Smooth muscle cell (in vitro differentiated cells): ENCODE data around the gene DTNA. TPM values are rescaled to one million over a fixed set of nuclear protein-coding genes. Genes with fewer than 3 reads are reported as not detected.

ENCODE experiments used
- DNase-seq: peaks from one replicate; lab custom pipeline; 2025; ENCODE audit not compliant: unreplicated experiment; lab: John Stamatoyannopoulos, UW
- H2AFZ ChIP-seq: fragments of 200-600 bp; sonication (generic); 2 replicates; pipeline ENCODE4 v1.6.0; 2016; ENCODE audit warnings: antibody characterized with exemption, low read depth, mild to moderate bottlenecking
- H3F3A ChIP-seq: fragments of 200-600 bp; sonication (generic); 2 replicates; pipeline ENCODE4 v1.6.0; 2017; ENCODE audit warnings: antibody characterized with exemption, low read depth
- H3K27ac ChIP-seq: fragments of 200-600 bp; sonication (generic); 2 replicates; pipeline ENCODE4 v1.5.1; 2016; ENCODE audit warnings: low read depth, mild to moderate bottlenecking
- H3K27me3 ChIP-seq: fragments of 200-600 bp; sonication (generic); 2 replicates; pipeline ENCODE4 v1.6.1; 2016; ENCODE audit warnings: low read depth, mild to moderate bottlenecking
- H3K36me3 ChIP-seq: fragments of 200-600 bp; sonication (generic); 2 replicates; pipeline ENCODE4 v1.5.1; 2016; ENCODE audit warnings: low read depth
- H3K4me1 ChIP-seq: fragments of 200-600 bp; sonication (generic); 2 replicates; pipeline ENCODE4 v1.5.1; 2016; ENCODE audit warnings: low read depth
- H3K4me2 ChIP-seq: fragments of 200-600 bp; sonication (generic); 2 replicates; pipeline ENCODE4 v1.6.0; 2016; ENCODE audit warnings: mild to moderate bottlenecking
- H3K4me3 ChIP-seq: fragments of 200-600 bp; sonication (generic); 2 replicates; pipeline ENCODE4 v1.5.1; 2016; ENCODE audit warnings: mild to moderate bottlenecking
- H3K79me2 ChIP-seq: fragments of 200-600 bp; sonication (generic); 2 replicates; pipeline ENCODE4 v1.6.0; 2016; ENCODE audit warnings: low read depth, mild to moderate bottlenecking
- H3K9ac ChIP-seq: fragments of 200-600 bp; sonication (generic); 2 replicates; pipeline ENCODE4 v1.6.0; 2016; ENCODE audit warnings: low read depth
- H3K9me3 ChIP-seq: fragments of 200-600 bp; sonication (generic); replicated peaks from 2 replicates; pipeline ENCODE4 v1.5.1; 2016; ENCODE audit warnings: low read depth
- H4K20me1 ChIP-seq: fragments of 200-600 bp; sonication (generic); 2 replicates; pipeline ENCODE4 v1.6.0; 2016; ENCODE audit warnings: low read depth
- CTCF ChIP-seq: fragments of 200-600 bp; sonication (generic); IDR thresholded peaks from 2 replicates; pipeline ENCODE4 v1.5.1; 2017; ENCODE audit warnings: borderline replicate concordance, mild to moderate bottlenecking, antibody characterized with exemption; ENCODE audit not compliant: insufficient read depth, poor library complexity, severe bottlenecking
- WGBS: methylation state at CpG from one replicate; pipeline ENCODE4 v1.1.7; 2016; ENCODE audit warnings: low lambda C conversion rate; 5-methylcytosine and 5-hydroxymethylcytosine counted together
- polyA plus RNA-seq: library from polyadenylated mRNA; unstranded; fragments of >200 nt; fragmentation: Nextera tagmentation; extraction: Ambion mirVana; gene quantifications from 2 replicates; pipeline ENCODE4 v1.2.1, GENCODE V29; 2016
- total RNA-seq: library from RNA; depleted of rRNA; stranded (reverse); fragments of >200 nt; gene quantifications from 2 replicates; pipeline ENCODE4 v1.2.3, GENCODE V29; 2014

The DTNA gene
- total and polyA plus RNA-seq, 2 experiments from 2014 or later, result 3.0 to 3.1 TPM

DNA sequence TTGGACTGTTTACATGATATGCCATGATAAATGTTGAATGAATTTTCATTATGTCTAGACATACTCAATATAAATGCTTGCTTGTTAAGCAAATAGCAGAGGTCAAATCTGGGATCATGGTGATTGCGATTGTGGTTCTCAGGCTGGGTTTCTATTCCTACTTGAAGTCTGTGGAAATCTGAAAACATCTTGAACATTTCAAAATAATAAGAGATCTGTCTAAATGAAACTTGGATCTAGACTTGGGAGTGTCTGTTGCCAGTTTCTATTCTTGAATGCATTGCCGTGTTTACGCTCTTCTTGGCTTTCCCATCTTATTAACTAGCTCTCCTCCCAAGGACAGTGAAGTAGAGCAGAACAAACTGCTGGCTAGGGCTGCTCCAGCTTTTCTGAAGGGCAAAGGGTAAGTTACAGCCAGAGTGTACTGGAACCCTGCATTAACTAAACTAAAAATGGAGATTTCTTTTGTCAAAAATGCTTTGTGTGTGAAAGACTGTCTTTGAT is 127.7 kb downstream of the DTNA start:
- Histone ChIP-seq H3K4me1 (peaks cover 6% of the 10 kb centered on the region), H3K9me3 (no peaks in the 10 kb centered on the region), H3K27me3 (no peaks in the 10 kb centered on the region), H3K79me2 (no peaks in the 10 kb centered on the region), H3K4me3 (no peak overlapping the region), H2AFZ (no peak overlapping the region), H3F3A (no peaks in the 10 kb centered on the region), H4K20me1 (no peaks in the 10 kb centered on the region), H3K4me2 (no peak overlapping the region), H3K9ac (no peak overlapping the region), H3K27ac (no peak overlapping the region), H3K36me3 (no peaks in the 10 kb centered on the region)
- DNase-seq, result no peak
- no peak for TF ChIP-seq CTCF
- 91% methylated on average over 3 of the region's 3 CpGs for WGBS

GRCh38 chr18:34838669-34839068 is 128.6 kb downstream of the DTNA start:
- Histone ChIP-seq H3F3A (no peaks in the 10 kb centered on the region), H2AFZ (no peak overlapping the region), H3K27ac (no peak overlapping the region), H3K4me1 (peaks cover 6% of the 10 kb centered on the region), H3K79me2 (no peaks in the 10 kb centered on the region), H3K9ac (no peak overlapping the region), H3K9me3 (no peaks in the 10 kb centered on the region), H3K36me3 (no peaks in the 10 kb centered on the region), H3K4me2 (no peak overlapping the region), H3K27me3 (no peaks in the 10 kb centered on the region), H3K4me3 (no peak overlapping the region), H4K20me1 (no peaks in the 10 kb centered on the region)
- no peak for TF ChIP-seq CTCF
- no peak for DNase-seq
- WGBS, result 93% methylated on average over 5 of the region's 5 CpGs

DNA sequence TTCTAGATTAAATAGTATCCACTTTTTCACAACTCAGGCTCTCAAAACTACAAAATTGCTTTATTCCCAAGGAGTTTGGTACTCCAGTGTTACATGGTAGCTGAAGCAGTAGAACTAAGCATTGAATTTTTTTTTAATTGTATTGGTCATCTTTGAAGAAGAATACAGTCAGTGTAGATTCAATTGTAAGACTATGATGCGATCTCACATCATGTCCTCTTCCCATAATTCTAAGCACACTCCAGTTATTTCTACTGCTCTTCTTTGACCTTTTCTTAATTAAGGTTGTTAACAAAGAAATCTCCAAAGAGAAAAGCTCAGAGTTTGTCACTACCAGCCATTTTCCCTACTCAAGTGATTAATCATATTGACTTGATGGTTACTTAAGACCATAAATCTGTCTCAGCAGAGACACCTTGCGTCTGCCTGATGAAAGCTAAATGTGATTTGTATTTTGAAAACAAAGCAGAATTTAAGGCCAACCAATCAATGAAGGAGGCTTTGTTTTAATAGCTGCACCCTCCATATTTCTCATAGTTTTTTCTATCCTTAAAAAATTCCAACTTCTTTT is 130.2 kb downstream of the DTNA start:
- Histone ChIP-seq H3K36me3 (no peaks in the 10 kb centered on the region), H3K4me3 (no peak overlapping the region), H3K4me2 (no peak overlapping the region), H3K4me1 (peaks cover 6% of the 10 kb centered on the region), H2AFZ (no peak overlapping the region), H3K27me3 (no peaks in the 10 kb centered on the region), H3K79me2 (no peaks in the 10 kb centered on the region), H3K9ac (no peak overlapping the region), H4K20me1 (no peaks in the 10 kb centered on the region), H3F3A (no peaks in the 10 kb centered on the region), H3K9me3 (no peaks in the 10 kb centered on the region), H3K27ac (no peak overlapping the region)
- WGBS, result 89% methylated on average over 2 of the region's 2 CpGs
- TF ChIP-seq CTCF, result no peak
- no peak for DNase-seq

- H3K9me3 ChIP-seq, result no peaks in the 10 kb centered on the region
- no peak overlapping the region for H3K4me2 ChIP-seq
- H3K36me3 ChIP-seq, result no peaks in the 10 kb centered on the region
- H3K79me2 ChIP-seq, result no peaks in the 10 kb centered on the region
- no peak for TF ChIP-seq CTCF
- no peaks in the 10 kb centered on the region for H4K20me1 ChIP-seq
- no peaks in the 10 kb centered on the region for H3F3A ChIP-seq
- no peak overlapping the region for H3K4me3 ChIP-seq
- H2AFZ ChIP-seq, result no peak overlapping the region
- H3K9ac ChIP-seq, result no peak overlapping the region
- H3K27ac ChIP-seq, result no peak overlapping the region
- H3K27me3 ChIP-seq, result no peaks in the 10 kb centered on the region
- peaks cover 6% of the 10 kb centered on the region for H3K4me1 ChIP-seq
- no peak for DNase-seq
Measured at GRCh38 chr18:34841891-34842290, 131.8 kb downstream of the DTNA start.
